IPS DF 6.9 (cell line): ENCODE data around the gene B4GALT2.

Experiments used
- DNase-seq: peaks from one replicate; pipeline ENCODE4 v3.0.0-alpha.2; 2013; ENCODE audit warnings: low read depth, low spot score
- H3K27ac ChIP-seq: one replicate; pipeline ENCODE4 v1.5.1; 2013; ENCODE audit warnings: low read length, control low read depth
- H3K27me3 ChIP-seq: 2 replicates; pipeline ENCODE4 v1.6.1; 2013; ENCODE audit warnings: mild to moderate bottlenecking, low read length; ENCODE audit not compliant: control insufficient read depth, insufficient read depth
- H3K36me3 ChIP-seq: 2 replicates; pipeline ENCODE4 v1.6.1; 2013; ENCODE audit warnings: low read length; ENCODE audit not compliant: control insufficient read depth, insufficient read depth
- H3K4me1 ChIP-seq: 2 replicates; pipeline ENCODE4 v1.6.1; 2013; ENCODE audit warnings: low read length; ENCODE audit not compliant: control insufficient read depth, insufficient read depth
- H3K4me3 ChIP-seq: 2 replicates; pipeline ENCODE4 v1.5.1; 2013; ENCODE audit warnings: mild to moderate bottlenecking, low read length
- H3K9me3 ChIP-seq: 2 replicates; pipeline ENCODE4 v1.6.1; 2013; ENCODE audit warnings: low read length, inconsistent platforms; ENCODE audit not compliant: control insufficient read depth, insufficient read depth
- WGBS: extraction: QIAGEN DNeasy Blood & Tissue Kit; methylation state at CpG from one replicate; pipeline ENCODE4 v1.1.7; 2013; ENCODE audit warnings: mixed read lengths, missing lambda C conversion rate; ENCODE audit not compliant: insufficient read length, insufficient coverage; 5-methylcytosine and 5-hydroxymethylcytosine counted together

Gene B4GALT2

DNA sequence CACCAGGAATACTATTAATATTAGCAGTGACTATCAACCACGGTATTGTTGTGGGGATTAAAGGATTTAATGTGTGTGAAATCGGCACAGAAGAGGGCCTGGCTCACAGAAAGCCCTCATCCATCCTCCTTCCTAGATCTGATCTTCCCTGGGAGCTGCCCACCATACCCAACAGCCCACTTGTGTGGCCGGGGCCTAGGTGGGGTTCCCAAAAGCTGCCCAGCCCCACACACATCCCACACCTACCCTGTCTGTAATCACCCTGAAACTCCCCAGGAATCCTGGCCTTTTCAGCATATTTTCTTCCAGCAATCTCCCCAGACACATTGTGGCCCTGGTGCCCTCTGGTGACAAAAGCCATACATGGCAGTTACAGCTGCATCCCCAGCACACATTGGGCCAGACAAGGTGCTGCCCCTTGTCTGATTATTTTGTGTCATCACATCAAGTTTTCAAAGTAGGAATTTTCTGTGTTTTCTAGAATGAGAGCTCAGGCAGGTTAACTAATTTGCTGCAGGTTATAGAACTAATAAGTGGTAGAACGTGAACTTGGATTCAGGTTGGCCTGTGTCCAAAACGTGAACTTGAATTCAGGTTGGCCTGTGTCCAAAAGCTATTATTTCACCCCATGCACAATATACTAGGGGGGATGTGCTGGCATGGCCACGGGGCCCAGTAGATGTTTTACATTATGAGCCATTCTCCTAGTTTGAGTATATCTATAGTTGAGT is 57.6 kb downstream of the B4GALT2 start:
- Histone ChIP-seq H3K9me3 (no peaks in the 10 kb centered on the region), H3K27me3 (no peaks in the 10 kb centered on the region), H3K4me1 (peaks cover 5% of the 10 kb centered on the region; the same call in 1 of the 2 replicates), H3K36me3 (no peaks in the 10 kb centered on the region), H3K4me3 (no peak overlapping the region), H3K27ac (no peak overlapping the region)
- WGBS: no CpG with 5 or more reads among the region's 6 CpGs
- DNase-seq: no peak

- H3K9me3 ChIP-seq: no peaks in the 10 kb centered on the region
- peaks cover 5% of the 10 kb centered on the region; the same call in 1 of the 2 replicates for H3K4me1 ChIP-seq
- WGBS: no CpG with 5 or more reads among the region's 5 CpGs
- H3K27me3 ChIP-seq: 0 out of 2 replicates have a peak, but pooled peaks cover 1% of the 10 kb centered on the region
- no peak overlapping the region for H3K4me3 ChIP-seq
- no peak for DNase-seq
- no peaks in the 10 kb centered on the region for H3K36me3 ChIP-seq
- no peak overlapping the region for H3K27ac ChIP-seq
These were observed 58.1 kb downstream of the B4GALT2 start for GRCh38 chr1:44037154-44037553.

- no peak overlapping the region for H3K27ac ChIP-seq
- H3K4me3 ChIP-seq: no peak overlapping the region
These were observed 60.1 kb downstream of the B4GALT2 start for GRCh38 chr1:44038876-44039657.

GRCh38 chr1:44040418-44040817 is 61.4 kb downstream of the B4GALT2 start:
- Histone ChIP-seq H3K27me3 (0 out of 2 replicates have a peak, but pooled peaks cover 1% of the 10 kb centered on the region), H3K27ac (no peak overlapping the region), H3K9me3 (no peaks in the 10 kb centered on the region), H3K36me3 (no peaks in the 10 kb centered on the region), H3K4me3 (no peak overlapping the region), H3K4me1 (0 out of 2 replicates have a peak, but pooled peaks cover 2% of the 10 kb centered on the region)
- no CpG with 5 or more reads among the region's 2 CpGs for WGBS
- DNase-seq: no peak

More at GRCh38 chr1:44038876-44039657, 60.1 kb downstream of the B4GALT2 start:
- no peak for DNase-seq
- H3K4me1 ChIP-seq: 0 out of 2 replicates have a peak, but pooled peaks cover 2% of the 10 kb centered on the region
- H3K36me3 ChIP-seq: no peaks in the 10 kb centered on the region
- 0 out of 2 replicates have a peak, but pooled peaks cover 1% of the 10 kb centered on the region for H3K27me3 ChIP-seq
- H3K9me3 ChIP-seq: no peaks in the 10 kb centered on the region
- WGBS: no CpG with 5 or more reads among the region's 2 CpGs
